Muscle of leg (tissue), 16 donors: ENCODE results near the gene PCDHGB3. TPM values are rescaled to one million over a fixed set of nuclear protein-coding genes. Genes with fewer than 3 reads are reported as not detected.
"Not testable (repeated sequence)": the region's sequence is repeated elsewhere in the genome, so short reads cannot be mapped to it uniquely, and the experiment has no call there.

Experiments
- DNase-seq: peaks from one replicate; pipeline ENCODE4 v3.0.0; 2013
- H3K27ac ChIP-seq: one replicate; pipeline ENCODE4 v1.5.1; 2013; ENCODE audit warnings: mild to moderate bottlenecking, low read length, control low read depth
- H3K27me3 ChIP-seq: one replicate; pipeline ENCODE4 v1.6.1; 2013; ENCODE audit warnings: low read length; ENCODE audit not compliant: control insufficient read depth, insufficient read depth
- H3K36me3 ChIP-seq: one replicate; pipeline ENCODE4 v1.6.1; 2013; ENCODE audit warnings: low read length; ENCODE audit not compliant: control insufficient read depth, insufficient read depth
- H3K4me1 ChIP-seq: one replicate; pipeline ENCODE4 v1.6.1; 2013; ENCODE audit warnings: low read length; ENCODE audit not compliant: control insufficient read depth, insufficient read depth
- H3K4me3 ChIP-seq: one replicate; pipeline ENCODE4 v1.5.1; 2013; ENCODE audit warnings: low read length, control low read depth
- H3K9me3 ChIP-seq: replicated peaks from 2 replicates; pipeline ENCODE4 v1.6.1; 2013; ENCODE audit warnings: low read depth, low read length; ENCODE audit not compliant: control insufficient read depth
- WGBS: methylation state at CpG from one replicate; pipeline ENCODE4 v1.1.5; 2013; ENCODE audit warnings: missing lambda C conversion rate; ENCODE audit not compliant: insufficient coverage; 5-methylcytosine and 5-hydroxymethylcytosine counted together
- long read RNA-seq, 11 donors: transcript quantifications; one replicate each; lab custom pipeline, GENCODE V29; 2026
- polyA plus RNA-seq, 8 donors: library from polyadenylated mRNA; unstranded; fragments of 120-200 nt; gene quantifications; one replicate each; pipeline versions ENCODE4 v1.2.1 to v1.2.3, GENCODE V29; 2013; ENCODE audit warnings: inconsistent platforms in 1 of 8, low replicate concordance in 1 of 8; ENCODE audit not compliant: insufficient read length in 8 of 8, insufficient read depth in 1 of 8
- total RNA-seq: library from RNA; stranded (reverse); fragments of 120-200 nt; gene quantifications from one replicate; pipeline ENCODE4 v1.2.4, GENCODE V29; 2013

The PCDHGB3 gene
- total RNA-seq (1.7 TPM), polyA plus RNA-seq (1 to 10 TPM in 7 of 8 donors, under 1 TPM in 1; 0.70 to 2.0 (median 1.2) TPM)
- long read RNA-seq, donor 1, partial matches to known transcripts: 0 of 2 reads
- long read RNA-seq, donor 1, other reads (novel, unspliced or antisense): 0 of 2 reads
- long read RNA-seq, donor 2: 0 reads
- long read RNA-seq, donor 3, full-length matches to known transcripts: 2 of 2 reads
- long read RNA-seq, donor 3, partial matches to known transcripts: 0 of 2 reads
- long read RNA-seq, donor 3, other reads (novel, unspliced or antisense): 0 of 2 reads
- long read RNA-seq, donor 4: 0 reads
- long read RNA-seq, donor 5, partial matches to known transcripts: 0 of 2 reads
- long read RNA-seq, donor 5, other reads (novel, unspliced or antisense): 0 of 2 reads
- long read RNA-seq, donor 6: 0 reads
- long read RNA-seq, donor 7: 0 reads
- long read RNA-seq, donor 8: 0 reads
- long read RNA-seq, donor 9: 0 reads
- long read RNA-seq, donor 10, partial matches to known transcripts: 0 of 1 reads
- long read RNA-seq, donor 10, other reads (novel, unspliced or antisense): 0 of 1 reads
- long read RNA-seq, donor 11: 0 reads

GRCh38 chr5:141369994-141370848 lies at the start of gene PCDHGB3:
TSS of gene PCDHGB3 (plus strand) at chr5:141370242. CDS start at chr5:141370395, 153 bp downstream.
- 21% methylated on average over 20 of the region's 32 CpGs for WGBS
- no peak within 1 kb of the TSS for H3K27ac ChIP-seq
- no peak within 1 kb of the TSS for H3K4me3 ChIP-seq
- no peaks in the 10 kb centered on the region for H3K4me1 ChIP-seq
- H3K36me3 ChIP-seq: no peaks in the 10 kb centered on the region
- peaks cover 61% of the 10 kb centered on the region for H3K9me3 ChIP-seq
- DNase-seq: peak; percentile 5
- peaks cover 22% of the 10 kb centered on the region for H3K27me3 ChIP-seq

GRCh38 chr5:141322261-141322660 lies 47.8 kb upstream of the PCDHGB3 start:
- Histone ChIP-seq H3K27me3 (no peaks in the 10 kb centered on the region), H3K9me3 (peaks cover 40% of the 10 kb centered on the region), H3K36me3 (peaks cover 14% of the 10 kb centered on the region), H3K4me1 (peaks cover 5% of the 10 kb centered on the region), H3K27ac (no peak overlapping the region), H3K4me3 (no peak overlapping the region)
- WGBS: no CpG with 5 or more reads among the region's 3 CpGs
- DNase-seq: no peak

DNA sequence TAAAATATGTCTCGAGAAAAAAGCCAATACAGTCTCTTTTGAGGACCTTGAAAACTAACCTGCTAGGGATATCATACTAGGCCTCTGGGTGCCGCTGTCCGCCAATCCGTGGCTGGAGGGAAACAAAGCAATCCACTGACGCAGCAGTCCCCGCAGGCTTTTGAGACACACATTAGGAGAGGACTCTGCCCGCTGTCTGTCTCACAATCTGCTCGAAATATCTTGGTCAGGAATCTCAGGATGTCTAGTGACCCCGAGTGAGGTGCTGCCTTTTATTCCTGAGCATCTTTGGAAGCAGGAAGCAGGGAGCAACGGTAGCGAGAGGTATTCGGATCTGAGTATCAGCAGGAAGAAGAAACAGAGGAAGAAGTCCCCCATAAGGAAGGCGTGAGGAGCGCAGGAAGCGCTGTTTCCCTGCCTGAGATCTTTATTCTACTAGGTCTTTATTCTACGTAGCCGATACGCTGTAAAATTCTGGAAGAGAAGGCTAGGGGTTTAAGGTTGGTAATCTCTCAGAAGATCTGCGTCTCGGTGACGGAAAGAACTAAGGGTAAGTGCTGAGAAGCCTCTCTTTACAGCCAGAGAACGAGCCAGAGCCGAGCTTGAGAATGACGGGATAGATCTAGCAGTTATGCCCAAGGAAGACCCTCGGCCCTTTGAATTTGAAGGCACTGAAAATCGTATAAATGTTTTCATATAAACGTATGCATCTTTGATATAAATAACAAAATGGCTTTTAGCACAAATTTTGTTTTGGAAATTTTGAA lies 43.8 kb upstream of the PCDHGB3 start:
- Histone ChIP-seq H3K4me3 (peak overlapping the region; percentile 6), H3K4me1 (peaks cover under 1% of the 10 kb centered on the region), H3K27ac (no peak overlapping the region), H3K36me3 (no peaks in the 10 kb centered on the region), H3K27me3 (peaks cover 3% of the 10 kb centered on the region), H3K9me3 (peaks cover 35% of the 10 kb centered on the region)
- WGBS: 8% methylated on average over 17 of the region's 27 CpGs
- DNase-seq: peak; percentile 51

GRCh38 chr5:141328231-141328630 lies 41.8 kb upstream of the PCDHGB3 start:
- peaks cover 3% of the 10 kb centered on the region for H3K27me3 ChIP-seq
- H3K4me1 ChIP-seq: no peaks in the 10 kb centered on the region
- no peak overlapping the region for H3K4me3 ChIP-seq

GRCh38 chr5:141330299-141331080 lies 39.6 kb upstream of the PCDHGB3 start, which contains the start of gene PCDHGA1:
TSS of gene PCDHGA1 (plus strand) at chr5:141330514.
- H3K4me3 ChIP-seq: no peak within 1 kb of the TSS
- H3K9me3 ChIP-seq: peaks cover 47% of the 10 kb centered on the region

More at GRCh38 chr5:141328231-141328630, 41.8 kb upstream of the PCDHGB3 start:
- H3K36me3 ChIP-seq: no peaks in the 10 kb centered on the region
- DNase-seq: no peak
- peaks cover 43% of the 10 kb centered on the region for H3K9me3 ChIP-seq
- WGBS: 81% methylated on average over 8 of the region's 8 CpGs
- H3K27ac ChIP-seq: no peak overlapping the region

GRCh38 chr5:141332571-141332970 lies 37.5 kb upstream of the PCDHGB3 start:
- H3K4me1 ChIP-seq, H3K36me3 ChIP-seq, H3K4me3 ChIP-seq, H3K27ac ChIP-seq, DNase-seq, H3K27me3 ChIP-seq: not testable (repeated sequence)
- WGBS: 52% methylated on average over 27 of the region's 39 CpGs
- H3K9me3 ChIP-seq: peaks cover 40% of the 10 kb centered on the region

More at GRCh38 chr5:141330299-141331080, 39.6 kb upstream of the PCDHGB3 start, which contains the start of gene PCDHGA1:
- Histone ChIP-seq H3K27me3 (peaks cover 3% of the 10 kb centered on the region), H3K4me1 (no peaks in the 10 kb centered on the region), H3K27ac (no peak within 1 kb of the TSS), H3K36me3 (no peaks in the 10 kb centered on the region)
- whole genome bisulfite sequencing: 26% methylated on average over 10 of the region's 21 CpGs
- peak; percentile 2 for DNase-seq

- H3K9me3 ChIP-seq: peaks cover 41% of the 10 kb centered on the region
Observed at GRCh38 chr5:141338538-141339306, 31.3 kb upstream of the PCDHGB3 start, which contains the start of gene PCDHGA2. TSS of gene PCDHGA2 (plus strand) at chr5:141338760.

DNA sequence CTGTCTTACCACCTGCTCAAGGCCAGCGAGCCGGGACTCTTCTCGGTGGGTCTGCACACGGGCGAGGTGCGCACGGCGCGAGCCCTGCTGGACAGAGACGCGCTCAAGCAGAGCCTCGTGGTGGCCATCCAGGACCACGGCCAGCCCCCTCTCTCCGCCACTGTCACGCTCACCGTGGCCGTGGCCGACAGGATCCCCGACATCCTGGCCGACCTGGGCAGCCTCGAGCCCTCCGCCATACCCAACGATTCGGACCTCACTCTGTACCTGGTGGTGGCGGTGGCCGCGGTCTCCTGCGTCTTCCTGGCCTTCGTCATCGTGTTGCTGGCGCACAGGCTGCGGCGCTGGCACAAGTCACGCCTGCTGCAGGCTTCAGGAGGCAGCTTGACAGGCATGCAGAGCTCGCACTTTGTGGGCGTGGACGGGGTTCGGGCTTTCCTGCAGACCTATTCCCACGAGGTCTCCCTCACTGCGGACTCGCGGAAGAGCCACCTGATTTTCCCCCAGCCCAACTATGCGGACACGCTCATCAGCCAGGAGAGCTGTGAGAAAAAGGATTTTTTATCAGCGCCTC lies 29.2 kb upstream of the PCDHGB3 start:
- not testable (repeated sequence) for H3K27me3 ChIP-seq, H3K4me1 ChIP-seq, DNase-seq, H3K4me3 ChIP-seq, H3K36me3 ChIP-seq, H3K27ac ChIP-seq
- peaks cover 55% of the 10 kb centered on the region for H3K9me3 ChIP-seq
- WGBS: 82% methylated on average over 25 of the region's 45 CpGs

More at GRCh38 chr5:141338538-141339306, 31.3 kb upstream of the PCDHGB3 start, which contains the start of gene PCDHGA2:
- Histone ChIP-seq H3K4me1 (no peaks in the 10 kb centered on the region), H3K27ac (no peak within 1 kb of the TSS), H3K27me3 (peaks cover 8% of the 10 kb centered on the region), H3K36me3 (no peaks in the 10 kb centered on the region), H3K4me3 (peak within 1 kb of the TSS; percentile 14)
- 15% methylated on average over 21 of the region's 27 CpGs for WGBS
- peak; percentile 38 for DNase-seq
